ENCODE results near the gene ATG7. TPM values are rescaled to one million over a fixed set of nuclear protein-coding genes. Genes with fewer than 3 reads are reported as not detected.
"Not testable (repeated sequence)": the region's sequence is repeated elsewhere in the genome, so short reads cannot be mapped to it uniquely, and the experiment has no call there.

Gene ATG7
- total RNA-seq, 4 donors from 2014 or later = 31.3 to 67.7 (median 51.3) TPM

- 96 to 98% methylated on average over 6 of the region's 6 CpGs for WGBS, 2 donors
Measured at GRCh38 chr3:11437506-11437905, 165.3 kb downstream of the ATG7 start.

GRCh38 chr3:11438646-11439045, 166.4 kb downstream of the ATG7 start:
- WGBS, 2 donors = 78 to 83% methylated on average over 2 of the region's 2 CpGs
- Histone ChIP-seq H3K4me3 (no peak overlapping the region), H3K27me3 (no peaks in the 10 kb centered on the region), H3K36me3 (no peaks in the 10 kb centered on the region), H3K9me3 (no peaks in the 10 kb centered on the region), H3K27ac (no peak overlapping the region), H3K4me1 (peaks cover 0 to 20% (median 0%) of the 10 kb centered on the region in 3 donors)
- intact Hi-C loops (cut with DNase I) = no loop called here
- TF ChIP-seq POLR2A (IDR thresholded peaks at IDR 0.05) (no peak), CTCF (IDR thresholded peaks at IDR 0.05) (no peak)
- DNase-seq = no peak

More at GRCh38 chr3:11437506-11437905, 165.3 kb downstream of the ATG7 start:
- Histone ChIP-seq H3K4me1 (peaks cover 0 to 24% (median 0%) of the 10 kb centered on the region in 3 donors), H3K4me3 (no peak overlapping the region), H3K9me3 (no peaks in the 10 kb centered on the region), H3K36me3 (no peaks in the 10 kb centered on the region), H3K27ac (no peak overlapping the region), H3K27me3 (no peaks in the 10 kb centered on the region)
- no peak for DNase-seq
- TF ChIP-seq CTCF (IDR thresholded peaks at IDR 0.05) (no peak), POLR2A (IDR thresholded peaks at IDR 0.05) (no peak)
- intact Hi-C loops (cut with DNase I) = no loop called here

- WGBS, 2 donors = 54 to 64% methylated on average over 6 of the region's 7 CpGs
- H3K27ac ChIP-seq; H3K36me3 ChIP-seq; H3K9me3 ChIP-seq; H3K4me3 ChIP-seq; H3K4me1 ChIP-seq; DNase-seq; intact Hi-C loops (cut with DNase I); H3K27me3 ChIP-seq: not testable (repeated sequence)
Measured at GRCh38 chr3:11441346-11441745, 169.1 kb downstream of the ATG7 start.

GRCh38 chr3:11444404-11444803, 172.2 kb downstream of the ATG7 start:
- intact Hi-C loops (cut with DNase I) = no loop called here
- Histone ChIP-seq H3K27me3 (no peaks in the 10 kb centered on the region), H3K36me3 (no peaks in the 10 kb centered on the region), H3K4me3 (no peak overlapping the region), H3K9me3 (no peaks in the 10 kb centered on the region), H3K4me1 (no peaks in the 10 kb centered on the region), H3K27ac (no peak overlapping the region)
- TF ChIP-seq POLR2A (IDR thresholded peaks at IDR 0.05) = no peak
- 67 to 77% methylated on average over 1 of the region's 1 CpG for WGBS, 2 donors
- no peak for DNase-seq

- H3K27ac ChIP-seq; intact Hi-C loops (cut with DNase I); DNase-seq; H3K9me3 ChIP-seq; H3K4me1 ChIP-seq; H3K36me3 ChIP-seq; H3K27me3 ChIP-seq; H3K4me3 ChIP-seq: not testable (repeated sequence)
- WGBS, 2 donors = 95% methylated on average over 3 of the region's 3 CpGs
Measured at GRCh38 chr3:11445193-11445592, 173.0 kb downstream of the ATG7 start.

GRCh38 chr3:11445883-11446282, 173.7 kb downstream of the ATG7 start:
- H3K36me3 ChIP-seq = no peaks in the 10 kb centered on the region

More at GRCh38 chr3:11445883-11446282, 173.7 kb downstream of the ATG7 start:
- no peaks in the 10 kb centered on the region for H3K9me3 ChIP-seq
- H3K4me3 ChIP-seq = no peak overlapping the region
- no peak for DNase-seq
- no peaks in the 10 kb centered on the region for H3K27me3 ChIP-seq
- no peak for TF ChIP-seq POLR2A (IDR thresholded peaks at IDR 0.05)
- no peak for TF ChIP-seq CTCF (IDR thresholded peaks at IDR 0.05)
- intact Hi-C loops (cut with DNase I) = no loop called here
- no peak overlapping the region for H3K27ac ChIP-seq
- no peaks in the 10 kb centered on the region for H3K4me1 ChIP-seq
- 70% methylated on average over 2 of the region's 2 CpGs for WGBS, 2 donors
